ENCODE results near the gene NUF2. TPM values are rescaled to one million over a fixed set of nuclear protein-coding genes. Genes with fewer than 3 reads are reported as not detected.
"Not testable (repeated sequence)": the region's sequence is repeated elsewhere in the genome, so short reads cannot be mapped to it uniquely, and the experiment has no call there.

Gene NUF2
- total RNA-seq, 1 experiment from 2014 or later, result 62.1 TPM

- CTCF ChIA-PET, result no interaction called here
- H3K36me3 ChIP-seq (ENCODE audit: low read depth, low read length), result peaks cover 58% of the 10 kb centered on the region
- H3K27me3 ChIP-seq (ENCODE audit: low read length), result no peaks in the 10 kb centered on the region
- H3K9ac ChIP-seq (ENCODE audit: low read length), result no peak overlapping the region
- BruUV-seq (replicated peaks), result no TSS peak
- no peaks in the 10 kb centered on the region for H3K9me2 ChIP-seq (replicated peaks; ENCODE audit: low read length)
- TF ChIP-seq CTCF (conservative IDR thresholded peaks at IDR 0.05; ENCODE audit: low read depth, low read length) (no peak), EZH2 (IDR thresholded peaks at IDR 0.05; ENCODE audit: low read length, unreplicated experiment) (no peak), EZH2phosphoT487 (IDR thresholded peaks at IDR 0.05; ENCODE audit: borderline replicate concordance, low read length) (no peak)
- DNase-seq (no peak), ATAC-seq (no peak)
- H3K4me1 ChIP-seq (ENCODE audit: insufficient read depth, low read length), result no peaks in the 10 kb centered on the region
- no peaks in the 10 kb centered on the region for H3F3A ChIP-seq (ENCODE audit: low read length, unreplicated experiment)
- no peaks in the 10 kb centered on the region for H3K9me3 ChIP-seq (ENCODE audit: low read length)
- H4K20me1 ChIP-seq (ENCODE audit: low read length), result no peaks in the 10 kb centered on the region
- intact Hi-C loops (cut with micrococcal nuclease), result no loop called here
- POLR2A ChIA-PET (ENCODE audit: unreplicated experiment), result no interaction called here
- H3K4me2 ChIP-seq (ENCODE audit: low read length), result no peak overlapping the region
- H2AFZ ChIP-seq (ENCODE audit: low read length), result no peak overlapping the region
- H3K4me3 ChIP-seq (ENCODE audit: low read length), result no peak overlapping the region
- no peak overlapping the region for H3K27ac ChIP-seq (ENCODE audit: low read length)
- no peaks in the 10 kb centered on the region for H3K79me2 ChIP-seq (ENCODE audit: low read length)
These were observed 30.2 kb downstream of the NUF2 start for GRCh38 chr1:163351912-163352311.

- no peaks in the 10 kb centered on the region for H3K4me1 ChIP-seq (ENCODE audit: insufficient read depth, low read length)
- ATAC-seq (no peak), DNase-seq (no peak)
- ChIA-PET CTCF (no interaction called here), POLR2A (ENCODE audit: unreplicated experiment) (no interaction called here)
- no TSS peak for BruUV-seq (replicated peaks)
- no peak for TF ChIP-seq CTCF (conservative IDR thresholded peaks at IDR 0.05; ENCODE audit: low read depth, low read length)
- TF ChIP-seq EZH2 (IDR thresholded peaks at IDR 0.05; ENCODE audit: low read length, unreplicated experiment), result no peak
- H3K9me2 ChIP-seq (replicated peaks; ENCODE audit: low read length), result no peaks in the 10 kb centered on the region
- H3K4me2 ChIP-seq (ENCODE audit: low read length), result no peak overlapping the region
- no peak overlapping the region for H3K9ac ChIP-seq (ENCODE audit: low read length)
- H3K27ac ChIP-seq (ENCODE audit: low read length), result no peak overlapping the region
- H3K4me3 ChIP-seq (ENCODE audit: low read length), result no peak overlapping the region
- no peaks in the 10 kb centered on the region for H3K9me3 ChIP-seq (ENCODE audit: low read length)
- intact Hi-C loops (cut with micrococcal nuclease), result no loop called here
- H2AFZ ChIP-seq (ENCODE audit: low read length), result no peak overlapping the region
- H3K27me3 ChIP-seq (ENCODE audit: low read length), result no peaks in the 10 kb centered on the region
- no peaks in the 10 kb centered on the region for H3K79me2 ChIP-seq (ENCODE audit: low read length)
- H4K20me1 ChIP-seq (ENCODE audit: low read length), result no peaks in the 10 kb centered on the region
- H3K36me3 ChIP-seq (ENCODE audit: low read depth, low read length), result peaks cover 28% of the 10 kb centered on the region
- H3F3A ChIP-seq (ENCODE audit: low read length, unreplicated experiment), result no peaks in the 10 kb centered on the region
These were observed 35.6 kb downstream of the NUF2 start for GRCh38 chr1:163357378-163357777.

GRCh38 chr1:163358172-163358571 is 36.4 kb downstream of the NUF2 start:
- BruUV-seq (replicated peaks); H3K27ac ChIP-seq (ENCODE audit: low read length); H3K4me1 ChIP-seq (ENCODE audit: insufficient read depth, low read length); POLR2A ChIA-PET (ENCODE audit: unreplicated experiment); H3K79me2 ChIP-seq (ENCODE audit: low read length); H3K9me2 ChIP-seq (replicated peaks; ENCODE audit: low read length); H3K27me3 ChIP-seq (ENCODE audit: low read length); H2AFZ ChIP-seq (ENCODE audit: low read length); H3K4me2 ChIP-seq (ENCODE audit: low read length); DNase-seq; ATAC-seq; intact Hi-C loops (cut with micrococcal nuclease); H3F3A ChIP-seq (ENCODE audit: low read length, unreplicated experiment); H3K9me3 ChIP-seq (ENCODE audit: low read length); H4K20me1 ChIP-seq (ENCODE audit: low read length); H3K9ac ChIP-seq (ENCODE audit: low read length); H3K4me3 ChIP-seq (ENCODE audit: low read length): not testable (repeated sequence)
- CTCF ChIA-PET, result interaction anchor here (0.5 kb wide), 1 partner anchor 1454 kb away, joined by 3 read pairs; no protein-coding TSS in a partner anchor
- peaks cover 26% of the 10 kb centered on the region for H3K36me3 ChIP-seq (ENCODE audit: low read depth, low read length)

Measured in PC-3 (cell line).